ENCODE data around the gene C19orf67. TPM values are rescaled to one million over a fixed set of nuclear protein-coding genes. Genes with fewer than 3 reads are reported as not detected.
A peak's percentile ranks its signal among the peaks of the same experiment; 100 is the strongest.

Gene C19orf67
- total RNA-seq, 1 experiment from 2014 or later: not detected

- BruUV-seq (replicated peaks): TSS peak; percentile 9
- peaks cover 8% of the 10 kb centered on the region; the same call in 1 of the 2 replicates for H3K4me1 ChIP-seq (ENCODE audit: insufficient read depth, low read length)
- intact Hi-C loops (cut with micrococcal nuclease): no loop called here
- CTCF ChIA-PET: no interaction called here
- peak overlapping the region; percentile 67 for H3K4me3 ChIP-seq (ENCODE audit: low read length)
- H3K79me2 ChIP-seq (ENCODE audit: low read length): no peaks in the 10 kb centered on the region
- peaks cover 6% of the 10 kb centered on the region for H3K36me3 ChIP-seq (ENCODE audit: low read depth, low read length)
- peak overlapping the region; percentile 80 for H3K4me2 ChIP-seq (ENCODE audit: low read length)
- H3K9me2 ChIP-seq (replicated peaks; ENCODE audit: low read length): no peaks in the 10 kb centered on the region
- 0 out of 2 replicates have a peak overlapping the region, but pooled peaks have one; percentile 51 for H2AFZ ChIP-seq (ENCODE audit: low read length)
- H4K20me1 ChIP-seq (ENCODE audit: low read length): no peaks in the 10 kb centered on the region
- POLR2A ChIA-PET (ENCODE audit: unreplicated experiment): no interaction called here
- H3K9ac ChIP-seq (ENCODE audit: low read length): no peak overlapping the region
- TF ChIP-seq EZH2phosphoT487 (IDR thresholded peaks at IDR 0.05; ENCODE audit: borderline replicate concordance, low read length) (no peak), EZH2 (IDR thresholded peaks at IDR 0.05; ENCODE audit: low read length, unreplicated experiment) (no peak), CTCF (conservative IDR thresholded peaks at IDR 0.05; ENCODE audit: low read depth, low read length) (no peak)
- no peaks in the 10 kb centered on the region for H3K27me3 ChIP-seq (ENCODE audit: low read length)
- H3K9me3 ChIP-seq (ENCODE audit: low read length): peaks cover 7% of the 10 kb centered on the region; the same call in 1 of the 2 replicates
- H3F3A ChIP-seq (ENCODE audit: low read length, unreplicated experiment): no peaks in the 10 kb centered on the region
- ATAC-seq (no peak), DNase-seq (no peak)
- no peak overlapping the region for H3K27ac ChIP-seq (ENCODE audit: low read length)
Observed at GRCh38 chr19:14088634-14089411, 3.2 kb upstream of the C19orf67 start.

- ChIA-PET POLR2A (ENCODE audit: unreplicated experiment) (no interaction called here), CTCF (no interaction called here)
- TF ChIP-seq EZH2 (IDR thresholded peaks at IDR 0.05; ENCODE audit: low read length, unreplicated experiment): no peak
- no peak for TF ChIP-seq CTCF (conservative IDR thresholded peaks at IDR 0.05; ENCODE audit: low read depth, low read length)
- no peak for TF ChIP-seq EZH2phosphoT487 (IDR thresholded peaks at IDR 0.05; ENCODE audit: borderline replicate concordance, low read length)
- intact Hi-C loops (cut with micrococcal nuclease): no loop called here
- Histone ChIP-seq H3K4me1 (ENCODE audit: insufficient read depth, low read length) (peaks cover 9% of the 10 kb centered on the region), H3K4me2 (ENCODE audit: low read length) (no peak overlapping the region), H4K20me1 (ENCODE audit: low read length) (no peaks in the 10 kb centered on the region), H3K36me3 (ENCODE audit: low read depth, low read length) (no peaks in the 10 kb centered on the region; the same call in 1 of the 2 replicates), H2AFZ (ENCODE audit: low read length) (no peak overlapping the region), H3K79me2 (ENCODE audit: low read length) (0 out of 2 replicates have a peak, but pooled peaks cover 7% of the 10 kb centered on the region), H3F3A (ENCODE audit: low read length, unreplicated experiment) (no peaks in the 10 kb centered on the region), H3K27ac (ENCODE audit: low read length) (no peak overlapping the region), H3K4me3 (ENCODE audit: low read length) (no peak overlapping the region), H3K9ac (ENCODE audit: low read length) (no peak overlapping the region), H3K9me2 (replicated peaks; ENCODE audit: low read length) (no peaks in the 10 kb centered on the region), H3K27me3 (ENCODE audit: low read length) (no peaks in the 10 kb centered on the region), H3K9me3 (ENCODE audit: low read length) (no peaks in the 10 kb centered on the region)
- BruUV-seq (replicated peaks): no TSS peak
- no peak for ATAC-seq
- no peak for DNase-seq
Observed at GRCh38 chr19:14086098-14086497, 515 bp upstream of the C19orf67 start.

GRCh38 chr19:14082675-14082960 lies 3.0 kb downstream of the C19orf67 start:
- Histone ChIP-seq H3K79me2 (ENCODE audit: low read length) (peaks cover 15% of the 10 kb centered on the region), H3K9me3 (ENCODE audit: low read length) (no peaks in the 10 kb centered on the region), H3K9ac (ENCODE audit: low read length) (no peak overlapping the region), H3K4me1 (ENCODE audit: insufficient read depth, low read length) (peaks cover 15% of the 10 kb centered on the region), H3F3A (ENCODE audit: low read length, unreplicated experiment) (no peaks in the 10 kb centered on the region), H3K9me2 (replicated peaks; ENCODE audit: low read length) (no peaks in the 10 kb centered on the region), H3K27me3 (ENCODE audit: low read length) (no peaks in the 10 kb centered on the region), H2AFZ (ENCODE audit: low read length) (no peak overlapping the region), H3K4me3 (ENCODE audit: low read length) (peak overlapping the region; percentile 87; the same call in 1 of the 2 replicates), H4K20me1 (ENCODE audit: low read length) (no peaks in the 10 kb centered on the region), H3K36me3 (ENCODE audit: low read depth, low read length) (no peaks in the 10 kb centered on the region), H3K4me2 (ENCODE audit: low read length) (peak overlapping the region; percentile 92), H3K27ac (ENCODE audit: low read length) (no peak overlapping the region)
- POLR2A ChIA-PET (ENCODE audit: unreplicated experiment): interaction anchor here (0.6 kb wide), 1 partner anchor 154 kb away, joined by 3 read pairs; no protein-coding TSS in a partner anchor
- TF ChIP-seq CTCF (conservative IDR thresholded peaks at IDR 0.05; ENCODE audit: low read depth, low read length): no peak
- TF ChIP-seq EZH2 (IDR thresholded peaks at IDR 0.05; ENCODE audit: low read length, unreplicated experiment): no peak
- intact Hi-C loops (cut with micrococcal nuclease): no loop called here
- no TSS peak for BruUV-seq (replicated peaks)
- CTCF ChIA-PET: interaction anchor here (0.5 kb wide), 1 partner anchor 179 kb away, joined by 3 read pairs; no protein-coding TSS in a partner anchor
- ATAC-seq (no peak), DNase-seq (no peak)
